ENCODE results near the gene ASAP2.

ASAP2 gene

DNA sequence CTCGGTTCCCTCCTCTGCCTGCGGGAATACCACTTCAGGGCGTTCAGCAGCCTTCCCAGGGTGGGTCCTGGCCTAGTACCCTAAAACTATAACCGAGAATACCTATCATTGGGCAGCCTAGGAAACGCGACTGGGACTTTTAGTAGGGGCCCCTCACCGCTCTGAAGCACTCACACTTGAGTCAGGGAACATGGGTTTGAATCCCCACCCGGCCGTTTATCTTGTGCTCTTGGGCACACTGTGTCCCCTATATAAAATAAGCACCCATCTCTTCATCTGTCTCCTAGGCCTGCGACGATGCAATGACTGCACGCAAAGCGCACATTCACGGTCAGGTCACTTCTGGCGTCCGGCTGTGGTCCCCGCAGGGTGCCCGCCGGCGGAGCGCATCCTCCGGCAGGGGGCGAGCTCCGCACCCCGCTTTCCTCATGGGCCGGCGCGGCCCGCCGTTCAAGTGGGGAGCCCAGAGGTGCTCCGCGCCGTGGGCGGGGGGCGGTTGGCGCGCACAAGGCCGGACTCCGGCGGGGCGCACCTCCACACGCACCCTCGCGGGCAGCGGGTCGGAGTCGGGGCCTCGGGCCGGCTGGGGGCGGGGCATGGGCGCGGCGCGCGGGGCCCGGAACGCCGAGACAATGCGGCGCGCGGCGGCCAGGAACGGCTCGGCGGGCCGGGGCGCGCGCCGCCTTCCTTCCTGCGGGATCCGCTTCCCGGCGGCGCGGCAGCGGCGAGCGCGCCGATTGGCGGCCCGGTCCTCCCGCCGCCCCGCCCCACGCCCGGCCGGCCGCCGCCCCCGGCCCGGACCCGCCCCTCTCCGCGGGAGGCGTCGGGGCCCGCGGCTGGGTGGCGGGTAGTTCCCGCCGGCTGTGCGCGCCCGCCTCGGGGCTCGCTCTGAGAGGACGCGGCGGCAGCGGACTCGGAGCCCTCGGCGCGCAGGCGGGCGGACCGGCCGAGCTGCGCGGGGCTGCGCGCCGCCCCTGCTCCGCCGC is at the start of gene ASAP2:
TSS of gene ASAP2 (plus strand) at position 850 of the 986 bp plus-strand sequence. CDS start 293 bp downstream, outside the sequence.
- DNase-seq = no peak

DNA sequence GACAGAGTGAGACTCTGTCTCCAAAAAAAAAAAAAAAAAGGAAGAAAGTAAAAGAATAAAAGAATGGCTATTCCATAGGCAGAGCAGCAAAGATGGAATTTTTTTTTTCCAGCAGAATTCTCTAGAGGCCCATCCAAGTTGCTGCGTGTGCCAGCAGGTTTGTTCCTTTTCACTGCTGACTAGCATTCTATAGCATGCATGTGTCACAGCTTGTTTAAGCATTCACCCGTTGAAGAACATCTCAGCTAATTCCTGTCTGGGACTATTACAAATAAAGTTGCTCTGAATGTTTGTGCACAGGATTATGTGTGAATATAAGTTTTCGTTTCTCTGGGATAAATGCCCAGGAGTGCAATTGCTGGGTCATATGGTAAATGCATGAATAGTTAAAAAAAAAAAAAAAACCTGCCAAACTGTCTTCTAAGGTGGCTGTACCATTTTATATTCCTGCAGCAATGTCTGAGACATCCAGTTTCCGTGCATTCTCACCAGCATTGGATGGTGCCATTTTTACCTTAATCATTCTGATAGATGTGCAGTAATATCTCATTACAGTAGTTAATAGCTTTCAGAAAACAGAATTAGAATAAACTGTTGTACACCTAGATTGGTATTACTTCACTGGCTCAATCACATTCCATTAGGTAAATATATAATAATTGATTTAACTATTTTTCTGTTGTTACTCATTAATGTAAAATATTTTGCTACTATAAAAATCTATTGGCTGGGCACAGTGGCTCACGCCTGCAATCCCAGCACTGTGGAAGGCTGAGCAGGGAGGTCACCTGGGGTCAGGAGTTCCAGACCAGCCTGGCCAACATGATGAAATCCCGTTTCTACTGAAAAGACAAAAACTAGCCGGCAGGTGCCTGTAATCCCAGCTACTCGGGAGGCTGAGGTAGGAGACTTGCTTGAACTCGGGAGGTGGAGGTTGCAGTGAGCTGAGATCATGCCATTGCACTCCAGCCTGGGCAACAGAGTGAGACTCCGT is 47.5 kb upstream of the ASAP2 start:
- DNase-seq = no peak

DNA sequence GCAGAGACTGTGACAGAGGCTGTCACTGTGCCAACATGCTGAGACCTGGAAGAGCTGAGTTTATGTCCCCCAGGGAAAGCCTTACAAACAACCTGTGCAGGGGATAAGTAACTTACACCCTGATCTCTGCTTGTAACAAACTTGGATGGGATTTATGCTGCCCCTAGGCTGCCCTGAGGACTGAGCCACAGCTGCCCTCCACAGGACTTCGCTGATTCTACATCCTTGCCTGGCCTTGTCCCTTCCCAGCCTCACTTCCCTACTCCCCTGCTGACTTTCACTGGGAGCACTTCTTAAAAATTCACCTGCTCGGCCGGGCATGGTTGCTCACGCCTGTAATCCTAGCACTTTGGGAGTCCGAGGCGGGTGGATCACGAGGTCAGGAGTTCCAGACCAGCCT is 45.9 kb upstream of the ASAP2 start:
- DNase-seq = no peak

DNA sequence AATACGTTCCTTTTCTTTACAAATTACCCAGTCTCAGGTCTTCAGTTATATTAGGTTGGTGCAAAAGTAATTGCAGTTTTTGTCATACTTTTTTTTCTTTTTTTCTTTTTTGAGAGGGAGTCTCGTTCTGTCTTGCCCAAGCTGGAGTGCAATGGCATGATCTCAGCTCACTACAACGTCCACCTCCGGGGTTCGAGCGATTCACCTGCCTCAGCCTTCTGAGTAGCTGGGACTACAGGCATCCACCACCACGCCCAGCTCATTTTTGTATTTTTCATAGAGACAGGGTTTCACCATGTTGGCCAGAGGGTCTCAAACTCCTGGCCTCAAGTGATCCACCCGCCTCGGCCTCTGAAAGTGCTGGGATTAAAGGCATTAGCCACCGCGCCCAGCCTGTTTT is 43.8 kb upstream of the ASAP2 start:
- no peak for DNase-seq

DNA sequence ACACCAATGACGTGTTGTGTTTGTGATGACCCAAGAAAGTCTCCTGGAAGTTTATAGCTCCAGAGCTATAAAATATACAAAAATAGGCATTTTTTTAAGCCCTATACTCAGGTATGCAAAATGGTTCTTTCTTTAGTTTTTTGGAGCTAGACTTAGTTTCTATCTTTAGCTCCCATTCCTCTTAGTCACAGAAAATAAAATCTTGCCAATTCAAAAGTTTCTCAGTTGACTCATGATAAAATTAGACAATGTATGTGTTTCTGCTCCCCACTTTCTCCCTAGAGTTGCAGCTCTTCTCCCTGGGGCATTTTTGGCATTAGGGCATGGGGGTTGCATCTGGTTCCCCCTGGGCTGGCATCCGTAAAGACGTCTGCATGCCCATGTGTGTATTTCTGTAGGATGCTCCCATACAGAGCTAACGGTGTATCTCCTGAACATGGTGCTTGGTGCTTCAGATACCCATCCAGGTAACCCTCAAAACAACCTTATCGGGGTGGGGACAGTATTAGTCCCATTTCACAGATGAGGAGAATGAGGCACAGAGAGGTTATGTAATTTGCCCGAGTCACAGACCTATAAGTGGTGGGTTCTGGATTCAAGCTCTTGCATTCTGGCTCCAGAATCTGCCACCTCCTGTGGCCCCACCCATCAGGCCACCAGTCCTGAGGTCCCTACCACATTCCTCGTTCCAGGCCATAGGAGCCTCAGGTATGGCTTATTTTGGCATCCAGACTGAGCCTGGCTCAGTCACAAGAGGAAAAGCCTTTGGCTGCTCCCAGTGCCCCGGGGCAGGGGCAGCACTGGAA is 43.1 kb upstream of the ASAP2 start:
- no peak for DNase-seq

DNA sequence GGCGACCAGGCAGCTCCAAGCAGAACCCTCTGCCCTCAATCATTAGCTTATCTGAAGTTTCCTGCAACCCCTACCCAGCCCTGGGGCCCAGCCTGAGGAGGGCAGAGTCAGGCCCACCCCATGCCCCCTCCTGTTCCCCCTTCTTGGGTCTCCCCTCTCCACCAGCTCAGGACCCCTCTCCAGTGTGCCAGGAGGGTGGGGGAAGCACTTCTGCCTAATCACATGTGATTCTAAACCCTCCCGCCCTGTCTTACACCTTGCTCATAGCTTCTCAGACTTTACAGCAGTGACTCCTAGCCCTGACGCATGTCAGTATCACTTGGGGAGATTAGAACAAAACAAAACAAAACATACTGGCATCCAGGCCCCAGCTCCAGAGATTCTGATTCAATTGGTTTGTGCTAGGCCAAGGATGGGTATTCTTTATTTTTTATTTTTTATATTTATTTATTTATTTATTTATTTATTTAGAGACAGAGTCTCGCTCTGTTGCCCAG is 42.5 kb upstream of the ASAP2 start:
- DNase-seq = no peak

DNA sequence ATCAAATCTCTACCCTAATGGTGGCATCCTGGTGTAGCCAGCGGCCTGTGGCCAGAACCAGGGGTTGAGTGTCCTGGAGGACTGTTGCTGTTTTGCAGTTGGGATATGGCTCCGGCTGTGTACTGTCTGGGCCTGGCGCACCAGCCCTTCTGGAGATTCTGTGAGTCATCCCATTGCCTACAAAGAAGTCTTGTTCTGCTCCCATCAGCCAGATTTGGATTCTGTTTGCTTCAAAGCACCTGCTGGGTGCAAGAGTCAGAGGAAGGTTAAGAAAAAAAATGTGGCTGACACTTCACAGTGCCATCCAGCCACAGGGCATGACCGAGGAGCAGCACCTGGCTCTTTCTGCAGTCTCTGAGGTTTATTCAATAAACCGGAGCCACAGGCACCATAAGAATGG is 41.0 kb upstream of the ASAP2 start:
- no peak for DNase-seq

DNA sequence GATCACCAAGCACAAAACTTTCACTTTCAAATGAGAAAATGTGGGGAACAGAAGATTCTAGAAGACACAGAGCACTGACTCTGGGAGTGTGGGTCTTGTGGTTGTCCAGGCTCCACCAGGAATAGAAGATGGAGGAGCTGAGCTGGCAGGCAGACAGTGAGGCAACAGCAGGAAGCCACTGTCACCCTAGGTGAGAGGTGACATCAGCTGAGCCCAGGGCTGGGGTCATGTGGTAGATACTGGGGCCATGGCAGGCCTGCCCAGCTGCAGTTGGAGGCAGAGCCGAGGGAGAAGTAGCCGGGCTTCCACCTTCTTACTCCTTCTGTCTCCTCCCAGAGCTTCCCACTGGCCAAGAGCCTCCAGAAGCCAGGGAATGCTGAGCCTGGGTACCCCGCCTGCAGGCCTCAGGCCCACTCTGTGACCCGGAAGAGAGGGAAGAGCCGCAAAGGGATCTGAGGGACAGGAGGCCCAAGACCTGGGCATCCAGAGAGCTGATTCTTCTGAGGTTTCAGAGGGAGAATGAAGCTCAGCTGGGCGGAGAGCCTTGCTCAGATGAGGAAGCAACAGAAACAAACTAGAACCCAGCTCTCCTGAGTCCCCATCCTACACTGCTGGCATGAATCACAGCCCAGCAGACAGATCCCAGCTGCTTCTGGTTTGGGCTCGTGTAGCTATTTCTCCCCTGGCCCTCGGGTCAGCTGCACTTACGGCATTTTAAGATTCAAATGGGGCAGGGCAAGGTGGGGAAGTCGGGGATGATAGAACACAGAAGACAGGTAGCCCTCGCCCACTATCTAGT is 39.8 kb upstream of the ASAP2 start:
- no peak for DNase-seq

DNA sequence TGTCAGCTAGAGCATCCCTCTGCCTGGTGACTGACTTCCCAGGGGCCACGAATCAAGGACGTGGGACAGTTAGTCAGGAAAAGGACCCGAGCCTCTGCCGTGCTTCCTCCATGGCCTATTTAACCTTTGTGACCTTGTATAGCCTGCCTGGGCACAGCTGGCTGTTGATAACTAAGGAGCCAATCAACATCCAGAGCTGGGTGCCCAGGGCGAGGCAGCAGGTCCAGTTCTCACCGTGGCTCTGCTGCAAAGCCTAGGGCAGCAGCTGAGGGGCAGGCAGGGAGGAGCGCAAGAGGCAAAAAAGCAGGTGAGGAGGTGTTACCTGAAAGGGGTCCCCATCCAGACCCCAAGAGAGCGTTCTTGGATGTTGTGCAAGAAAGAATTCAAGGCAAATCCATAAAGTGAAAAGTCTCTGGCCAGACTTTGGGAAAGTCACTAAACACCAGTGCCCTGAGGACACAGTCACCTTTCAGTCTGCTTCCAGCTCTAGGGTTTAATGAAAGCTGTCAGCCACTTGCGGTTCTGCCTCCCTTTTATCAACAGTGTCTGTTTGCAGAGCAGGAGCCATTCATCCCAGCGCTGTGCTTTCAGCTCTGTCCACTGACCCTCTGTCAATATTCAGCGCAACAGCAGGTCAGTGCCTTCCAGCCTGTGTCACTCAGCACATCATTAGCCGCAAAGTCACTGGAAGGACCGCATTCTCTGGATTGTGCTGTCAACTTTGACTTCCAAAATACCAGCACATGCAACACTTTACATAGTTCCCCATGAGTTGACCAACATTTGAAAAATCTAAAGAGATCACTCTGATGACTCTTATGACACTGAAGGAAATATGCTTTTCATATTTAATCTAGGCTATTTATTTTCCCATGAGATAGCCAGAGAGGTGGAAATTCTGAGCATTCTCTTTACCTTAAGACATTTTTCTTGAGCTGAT is 38.6 kb upstream of the ASAP2 start:
- no peak for DNase-seq

DNA sequence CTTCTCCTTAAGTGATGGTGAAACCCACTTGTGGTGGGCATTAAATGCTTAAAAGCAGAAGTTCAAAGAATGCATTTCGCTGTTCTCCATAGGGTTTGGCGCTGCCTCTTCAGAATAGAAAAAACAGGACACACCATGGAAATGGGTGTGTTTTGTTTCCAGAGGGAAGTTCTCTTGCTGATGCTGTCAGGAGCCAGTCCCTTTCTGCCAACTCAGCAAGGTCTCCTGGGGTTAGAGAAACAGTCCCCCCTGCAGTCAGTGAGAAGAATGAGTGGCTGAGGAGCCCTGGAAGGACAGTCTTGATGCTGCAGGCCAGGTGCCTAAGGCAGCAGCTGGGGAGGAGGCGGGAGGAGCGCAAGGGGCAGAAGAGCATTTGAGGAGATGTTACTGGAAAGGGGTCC is 37.8 kb upstream of the ASAP2 start:
- no peak for DNase-seq

DNA sequence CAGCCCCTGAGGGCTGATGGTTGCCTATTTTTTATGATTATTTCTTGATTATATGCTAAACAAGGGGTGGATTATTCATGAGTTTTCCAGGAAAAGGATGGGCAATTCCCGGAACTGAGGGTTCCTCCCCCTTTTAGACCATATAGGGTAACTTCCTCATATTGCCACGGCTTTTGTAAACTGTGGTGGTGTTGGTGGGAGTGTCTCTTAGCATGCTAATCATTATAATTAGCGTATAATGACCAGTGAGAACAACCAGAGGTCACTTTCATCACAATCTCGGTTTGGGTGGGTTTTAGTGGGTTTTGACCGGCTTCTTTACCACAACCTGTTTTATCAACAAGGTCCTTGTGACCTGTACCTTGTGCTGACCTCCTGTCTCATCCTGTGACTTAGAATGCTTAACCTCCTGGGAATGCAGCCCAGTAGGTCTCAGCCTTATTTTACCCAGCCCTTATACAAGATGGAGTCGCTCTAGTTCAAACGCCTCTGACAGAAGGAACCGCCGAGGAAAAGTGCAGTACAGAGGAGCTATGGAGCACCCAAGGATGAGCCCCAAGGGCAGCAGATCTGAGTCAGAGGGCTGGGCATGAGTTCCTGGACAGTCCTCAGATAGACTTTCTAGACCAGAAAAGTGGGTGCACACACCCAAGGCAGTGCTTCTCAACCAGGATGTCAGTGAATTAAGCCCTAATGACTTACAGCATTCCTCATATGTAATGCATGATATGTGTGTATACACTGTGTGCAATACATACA is 37.1 kb upstream of the ASAP2 start:
- DNase-seq = no peak

DNA sequence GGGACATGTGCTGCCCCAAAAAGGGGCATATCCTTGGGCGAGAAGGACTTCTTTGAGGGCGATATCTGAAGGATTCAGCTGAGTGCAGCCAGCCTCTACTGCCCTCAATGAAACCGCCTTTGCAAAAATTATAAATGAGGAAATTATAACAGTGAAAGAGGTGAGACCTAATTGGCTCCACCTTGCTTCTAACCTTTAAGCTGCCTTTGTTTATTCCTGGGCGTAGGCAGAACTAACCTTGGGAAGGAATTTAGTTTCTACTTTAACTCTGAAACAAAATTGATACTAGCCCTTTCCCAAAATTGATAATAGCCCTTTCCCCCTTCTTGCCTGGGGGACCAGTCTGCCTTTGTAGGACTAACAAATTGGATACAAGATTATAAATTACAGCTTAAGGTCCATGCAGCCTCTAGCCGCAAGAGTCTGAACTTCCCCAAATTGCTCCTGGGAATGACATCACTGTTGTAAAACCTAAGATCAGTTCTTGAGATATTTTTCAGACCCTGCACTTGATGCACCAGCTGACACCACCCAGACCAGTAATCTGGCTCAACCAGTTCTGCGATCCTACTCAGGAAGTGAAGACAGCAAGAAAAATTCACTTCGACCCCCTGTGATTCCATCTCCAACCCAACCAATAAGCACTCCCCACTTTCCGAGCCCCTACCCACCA is 36.0 kb upstream of the ASAP2 start:
- no peak for DNase-seq

DNA sequence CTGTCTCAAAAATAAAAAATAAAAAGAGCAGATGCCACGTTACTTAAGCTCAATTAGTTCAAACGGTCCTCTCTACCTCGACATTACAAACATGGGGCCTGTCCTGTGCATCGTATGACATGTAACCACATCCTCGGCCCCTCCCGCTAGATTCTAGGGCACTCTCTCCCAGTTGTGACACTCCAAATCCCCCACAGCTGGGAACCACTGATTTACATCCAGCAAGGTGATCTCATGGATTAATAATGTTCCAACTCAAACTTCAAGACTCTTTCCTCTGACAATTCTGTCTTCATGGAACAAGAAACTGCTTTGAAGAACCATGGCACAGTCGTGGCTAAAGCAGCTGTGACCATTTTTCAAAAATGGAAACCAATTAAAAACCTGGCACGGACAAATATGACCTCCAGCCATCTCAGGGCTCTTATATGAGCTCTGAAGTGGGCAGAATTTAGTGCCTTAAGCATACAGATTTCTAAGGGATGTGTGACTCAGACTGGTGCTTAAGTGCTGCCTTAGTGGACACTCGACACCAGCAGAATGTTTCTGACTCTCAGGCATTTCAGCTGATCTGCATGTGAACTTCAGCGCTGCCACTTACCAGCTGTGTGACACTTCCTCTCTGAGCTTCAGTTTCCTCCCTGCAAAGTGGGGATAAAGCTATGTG is 31.7 kb upstream of the ASAP2 start:
- no peak for DNase-seq

DNA sequence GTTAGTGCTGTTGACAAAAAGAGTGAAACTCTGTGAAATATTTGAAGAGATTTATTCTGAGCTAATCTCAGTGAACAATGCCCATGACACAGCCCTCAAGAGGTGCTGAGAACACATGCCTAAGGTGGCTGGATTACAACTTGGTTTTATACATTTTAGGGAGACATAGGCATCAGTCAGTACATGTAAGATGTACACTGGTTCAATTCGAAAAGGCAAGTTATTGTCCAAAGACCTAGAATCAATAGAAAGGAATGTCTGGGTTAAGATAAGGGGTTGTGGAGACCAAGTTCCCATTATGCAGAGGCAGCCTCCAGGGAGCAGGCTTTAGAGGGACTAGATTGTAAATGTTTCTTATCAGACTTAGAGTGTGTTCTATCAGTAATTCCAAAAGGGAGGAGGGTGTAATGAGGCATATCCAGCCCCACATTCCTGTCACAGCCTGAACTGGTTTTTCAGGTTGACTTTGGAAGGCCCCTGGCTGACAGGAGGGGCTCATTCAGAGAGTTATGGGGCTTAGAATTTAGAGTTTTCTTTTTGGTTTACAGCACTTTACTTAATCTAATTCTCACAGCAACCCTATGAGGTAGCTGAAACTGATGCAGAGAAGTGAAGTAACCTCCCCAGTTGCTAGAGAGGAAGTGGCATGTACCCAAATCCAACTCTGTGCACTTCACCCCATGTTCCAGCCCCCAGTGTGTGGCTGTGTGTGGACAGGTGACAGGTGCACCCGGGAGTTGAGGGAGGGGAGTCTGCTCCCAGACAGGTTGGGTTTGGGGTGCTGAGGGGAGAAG is 28.3 kb upstream of the ASAP2 start:
- no peak for DNase-seq

DNA sequence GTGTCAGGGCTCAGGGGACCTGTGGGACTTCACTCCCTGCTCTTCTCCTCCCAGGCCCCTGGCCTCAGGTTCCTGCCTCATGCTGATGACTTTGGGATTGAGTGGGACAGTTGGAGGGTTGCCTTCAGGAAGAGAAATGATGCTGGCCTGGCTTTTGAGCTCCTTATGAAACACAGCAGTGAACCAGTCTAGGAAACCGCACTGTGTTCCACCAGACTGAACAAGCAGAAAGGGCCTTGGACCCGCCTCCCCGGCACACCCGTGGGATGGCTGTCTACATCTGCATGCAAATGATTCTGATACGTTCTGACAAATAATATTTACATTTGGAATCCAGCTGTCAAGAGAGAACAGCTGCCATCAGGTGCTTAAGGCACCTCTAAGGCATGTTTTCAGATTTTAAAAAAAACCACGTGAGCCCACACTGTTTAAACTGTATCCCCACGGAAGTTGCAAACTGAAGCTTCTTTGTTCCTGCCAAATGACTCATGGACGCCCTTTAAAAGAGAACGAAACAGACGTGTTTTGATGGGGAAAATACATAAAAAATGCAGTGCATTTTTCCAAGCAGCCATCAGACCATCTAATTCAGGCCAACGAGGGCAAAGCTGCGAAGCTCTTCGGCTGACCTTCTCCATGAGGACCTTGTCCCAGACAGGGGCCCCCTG is 27.6 kb upstream of the ASAP2 start:
- DNase-seq = no peak

DNA sequence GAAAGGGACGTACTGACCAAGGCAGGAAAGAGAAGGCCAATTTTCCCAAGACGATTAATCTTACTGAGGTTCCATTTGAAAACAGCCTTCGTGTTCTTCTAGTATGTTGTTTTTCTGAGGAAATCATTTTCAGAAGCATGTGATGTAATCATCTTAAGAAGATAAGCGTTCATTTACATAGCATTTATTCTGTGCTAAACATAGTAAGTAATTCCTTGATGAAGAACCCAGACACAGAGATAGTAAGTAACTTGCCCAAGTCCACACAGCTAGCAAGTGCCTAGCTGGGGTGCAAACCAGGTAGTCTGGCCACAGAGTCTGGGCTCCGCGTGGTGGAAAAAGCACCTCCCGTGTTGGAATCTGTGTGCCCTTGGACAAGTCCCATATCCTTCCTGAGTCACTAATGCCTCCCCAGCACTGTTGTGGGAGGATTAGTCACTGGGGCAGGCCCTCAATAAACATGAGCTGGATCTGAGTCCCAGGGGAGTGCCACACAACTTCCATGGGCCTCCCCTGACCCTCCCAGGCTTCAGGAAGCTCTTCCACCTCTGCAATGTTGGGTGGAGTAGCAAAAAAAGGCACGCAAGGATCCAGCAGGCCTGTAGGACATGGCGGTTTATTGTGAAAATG is 26.9 kb upstream of the ASAP2 start:
- DNase-seq = no peak
